Middle frontal gyrus (tissue), 1 donor: ENCODE data around the gene COX8A.
A peak's percentile ranks its signal among the peaks of the same experiment; 100 is the strongest.
"Not testable (repeated sequence)": the region's sequence is repeated elsewhere in the genome, so short reads cannot be mapped to it uniquely, and the experiment has no call there.

ENCODE experiments used
- DNase-seq: peaks from one replicate; pipeline ENCODE4 v3.0.0-alpha.2; 2015; ENCODE audit warnings: low spot score; ENCODE audit errors: extremely low spot score

Gene COX8A

GRCh38 chr11:63969461-63969860 is 5.0 kb upstream of the COX8A start:
- no peak for DNase-seq

GRCh38 chr11:63970902-63971301 is 3.5 kb upstream of the COX8A start:
- no peak for DNase-seq

GRCh38 chr11:63973912-63974258 is 535 bp upstream of the COX8A start:
- DNase-seq, result not testable (repeated sequence)

- DNase-seq, result no peak
Measured at GRCh38 chr11:63978551-63979239, 4.3 kb downstream of the COX8A start.

DNA sequence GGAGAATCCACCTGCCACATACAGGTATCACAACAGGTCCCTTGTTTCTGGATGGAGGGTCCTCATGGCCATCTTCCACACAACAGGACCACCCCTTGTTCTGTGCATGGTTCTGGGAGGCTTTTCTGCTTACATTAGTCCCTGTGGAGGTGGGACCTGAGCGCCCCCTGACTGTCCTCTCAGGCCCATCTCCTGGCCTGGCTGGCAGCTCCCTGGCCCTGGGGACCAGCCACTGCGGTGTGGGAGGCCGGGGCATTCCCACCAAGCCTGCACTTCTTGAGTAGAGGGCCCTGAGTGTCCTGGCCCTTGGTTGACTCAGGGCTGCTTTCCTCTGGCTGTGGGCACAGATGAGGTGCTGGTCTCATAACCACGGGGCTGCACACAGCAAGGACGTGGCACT is 5.0 kb downstream of the COX8A start:
- no peak for DNase-seq

DNA sequence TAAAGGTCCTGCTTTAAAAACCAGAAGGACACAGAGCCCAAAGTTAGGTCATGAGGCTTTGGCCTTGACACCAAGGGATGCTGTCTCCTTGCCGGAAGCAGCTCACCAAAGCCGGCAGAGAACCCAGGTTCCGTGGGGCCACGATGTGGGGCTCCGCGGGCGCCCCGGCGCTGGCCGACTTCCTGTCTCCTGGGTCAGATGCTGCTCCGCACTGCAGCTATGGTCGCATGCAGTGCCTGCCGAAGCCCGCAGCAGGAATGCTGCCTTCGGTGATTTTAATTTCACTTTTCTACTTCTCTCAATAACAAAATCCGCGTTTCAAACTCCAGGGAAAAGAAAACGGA is 11.4 kb downstream of the COX8A start:
- DNase-seq, result no peak

- DNase-seq, result peak; percentile 79
Measured at GRCh38 chr11:63986156-63986931, 11.9 kb downstream of the COX8A start, which contains the start of gene OTUB1. TSS of gene OTUB1 (plus strand) at chr11:63986438. CDS start at chr11:63986457, 19 bp downstream.

- DNase-seq, result no peak
Measured at GRCh38 chr11:63986932-63987513, 12.6 kb downstream of the COX8A start.

DNA sequence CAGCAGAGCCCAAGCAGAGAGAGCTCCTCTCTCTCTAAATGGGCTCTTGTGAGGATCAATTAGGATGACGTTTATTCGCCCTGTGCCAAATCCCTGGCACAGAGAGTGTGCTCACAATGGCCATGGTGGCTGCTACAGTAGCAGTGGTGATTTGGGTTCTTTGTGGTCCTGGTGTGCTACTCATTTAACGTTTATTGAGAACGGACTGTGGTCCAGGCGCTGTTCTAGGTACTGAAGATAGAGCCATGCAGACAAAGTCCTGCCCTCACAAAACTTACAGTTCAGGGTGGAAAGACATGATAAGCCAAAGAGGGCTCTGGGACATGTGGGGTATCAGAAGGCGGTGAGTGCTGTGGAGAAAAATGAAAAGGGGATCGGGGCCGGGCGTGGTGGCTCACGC is 17.1 kb downstream of the COX8A start:
- DNase-seq, result no peak

DNA sequence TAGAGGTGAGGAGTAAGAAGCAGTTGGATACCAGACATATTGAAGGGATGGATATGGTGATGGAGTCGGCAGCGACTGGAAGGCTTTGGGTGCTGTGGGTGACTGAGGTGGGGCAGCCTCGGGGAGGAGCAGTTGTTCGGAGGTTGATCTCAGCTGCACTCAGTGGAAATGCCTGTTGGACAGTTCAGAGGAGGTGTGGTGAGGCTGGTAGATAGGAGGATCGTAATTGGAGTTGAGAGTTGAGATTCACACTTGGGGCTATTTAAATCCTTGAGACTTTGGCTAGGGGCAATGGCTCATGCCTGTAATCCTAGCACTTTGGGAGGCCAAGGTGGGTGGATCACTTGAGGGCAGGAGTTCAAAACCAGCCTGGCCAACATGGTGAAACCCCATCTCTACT is 18.7 kb downstream of the COX8A start:
- DNase-seq, result no peak

DNA sequence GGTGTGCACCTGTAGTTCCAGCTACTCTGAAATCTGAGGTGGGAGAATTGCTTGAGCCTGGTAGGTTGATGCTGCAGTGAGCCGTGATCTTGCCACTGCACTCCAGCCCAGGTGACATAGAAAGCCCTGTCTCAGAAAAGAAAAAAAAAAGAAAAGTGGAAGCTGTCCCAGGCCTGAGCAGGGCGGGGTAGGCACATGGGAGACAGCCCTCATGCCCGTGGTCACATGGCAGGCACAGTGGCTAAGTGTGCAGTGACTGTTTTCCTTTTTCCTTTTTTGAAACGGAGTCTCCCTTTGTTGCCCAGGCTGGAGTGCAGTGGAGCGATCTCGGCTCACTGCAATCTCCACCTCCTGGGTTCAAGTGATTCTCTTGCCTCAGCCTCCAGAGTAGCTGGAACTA is 19.6 kb downstream of the COX8A start:
- DNase-seq, result no peak

DNA sequence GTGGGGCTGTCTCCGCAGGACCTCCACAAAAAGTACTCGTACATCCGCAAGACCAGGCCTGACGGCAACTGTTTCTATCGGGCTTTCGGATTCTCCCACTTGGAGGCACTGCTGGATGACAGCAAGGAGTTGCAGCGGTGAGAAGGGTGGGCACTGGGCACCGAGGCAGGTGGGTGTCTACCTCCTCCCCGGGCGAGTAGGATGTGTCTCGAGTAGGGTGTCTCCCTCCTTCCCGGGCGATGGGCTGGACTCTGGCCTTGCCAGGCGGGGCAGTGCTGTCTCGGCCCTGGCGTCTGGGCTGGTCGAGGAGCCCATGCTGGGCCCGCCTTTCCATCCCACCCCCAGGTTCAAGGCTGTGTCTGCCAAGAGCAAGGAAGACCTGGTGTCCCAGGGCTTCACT is 22.1 kb downstream of the COX8A start:
- DNase-seq, result no peak

GRCh38 chr11:63997104-63997700 is 22.8 kb downstream of the COX8A start:
- DNase-seq, result no peak

GRCh38 chr11:63997801-63998337 is 23.4 kb downstream of the COX8A start:
- DNase-seq, result no peak

DNA sequence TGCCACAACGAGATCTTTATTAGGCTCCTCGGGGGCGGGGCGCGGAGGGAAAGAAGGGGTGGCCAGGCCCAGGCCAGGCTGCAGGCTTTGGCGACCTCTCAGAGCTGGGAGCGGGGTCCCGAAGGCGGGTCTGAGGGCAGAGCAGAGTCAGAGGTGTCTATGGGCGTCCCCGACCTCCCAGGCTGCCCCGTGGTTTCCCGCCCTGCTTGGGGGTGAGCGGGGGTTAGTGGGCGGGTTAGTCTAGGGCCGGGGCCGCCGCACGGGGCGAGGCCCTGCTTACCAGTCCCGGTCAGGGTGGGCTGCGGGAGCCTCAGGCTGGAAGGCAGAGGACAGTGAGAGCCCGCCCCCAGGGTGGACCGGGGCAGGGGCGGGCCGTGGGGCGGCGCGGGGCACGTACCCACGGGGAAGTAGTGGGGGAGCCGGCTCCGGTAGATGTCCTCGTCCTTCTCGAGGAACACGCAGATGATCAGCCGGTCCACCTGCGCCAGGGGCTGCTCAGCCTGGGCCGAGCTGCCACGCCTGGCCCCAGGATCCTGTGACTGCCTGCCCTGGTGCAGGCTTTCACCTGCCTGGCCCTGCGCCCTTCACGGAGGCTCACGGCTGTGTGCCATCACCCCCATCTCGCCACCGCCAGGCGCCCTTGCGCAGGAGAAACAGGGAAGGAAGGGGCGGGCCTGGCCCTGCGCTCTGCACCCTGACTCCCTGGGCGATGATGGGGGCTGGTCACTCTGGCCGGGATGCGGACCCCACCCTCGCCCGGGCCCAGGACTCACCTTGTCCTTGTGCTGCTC is 24.3 kb downstream of the COX8A start:
- DNase-seq, result no peak

DNA sequence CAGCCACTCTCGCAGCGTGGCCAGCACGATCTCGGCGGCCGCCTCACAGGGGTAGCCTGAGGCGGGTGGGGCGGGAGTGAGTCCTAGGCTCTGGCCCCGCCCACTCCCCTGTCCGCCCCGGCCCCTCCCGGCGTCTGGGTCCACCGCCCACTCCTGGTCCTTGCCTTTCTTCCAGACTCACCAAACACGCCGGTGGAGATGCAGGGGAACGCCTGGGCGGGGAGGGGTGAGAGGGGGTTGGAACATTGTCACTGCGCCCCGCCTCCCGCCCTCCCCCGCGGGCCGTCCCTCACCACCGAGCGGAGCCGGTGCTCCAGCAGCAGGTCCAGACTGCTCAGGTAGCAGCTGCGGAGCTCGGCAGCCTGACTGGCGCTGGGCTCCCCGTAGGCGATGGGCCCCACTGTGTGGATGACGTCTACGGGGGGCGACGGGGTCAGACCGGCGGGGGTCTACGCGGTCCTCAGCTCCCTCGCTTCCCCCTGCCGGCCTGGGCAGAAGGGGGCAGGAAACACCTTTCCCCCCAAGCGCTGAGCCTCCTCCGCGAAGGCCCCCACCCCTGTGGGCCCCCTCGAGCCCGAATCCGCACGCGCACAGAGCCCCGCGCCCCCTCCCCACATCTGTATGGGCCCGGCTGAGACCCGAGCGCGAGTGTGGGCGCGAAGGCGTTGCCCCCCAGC is 25.1 kb downstream of the COX8A start:
- no peak for DNase-seq

DNA sequence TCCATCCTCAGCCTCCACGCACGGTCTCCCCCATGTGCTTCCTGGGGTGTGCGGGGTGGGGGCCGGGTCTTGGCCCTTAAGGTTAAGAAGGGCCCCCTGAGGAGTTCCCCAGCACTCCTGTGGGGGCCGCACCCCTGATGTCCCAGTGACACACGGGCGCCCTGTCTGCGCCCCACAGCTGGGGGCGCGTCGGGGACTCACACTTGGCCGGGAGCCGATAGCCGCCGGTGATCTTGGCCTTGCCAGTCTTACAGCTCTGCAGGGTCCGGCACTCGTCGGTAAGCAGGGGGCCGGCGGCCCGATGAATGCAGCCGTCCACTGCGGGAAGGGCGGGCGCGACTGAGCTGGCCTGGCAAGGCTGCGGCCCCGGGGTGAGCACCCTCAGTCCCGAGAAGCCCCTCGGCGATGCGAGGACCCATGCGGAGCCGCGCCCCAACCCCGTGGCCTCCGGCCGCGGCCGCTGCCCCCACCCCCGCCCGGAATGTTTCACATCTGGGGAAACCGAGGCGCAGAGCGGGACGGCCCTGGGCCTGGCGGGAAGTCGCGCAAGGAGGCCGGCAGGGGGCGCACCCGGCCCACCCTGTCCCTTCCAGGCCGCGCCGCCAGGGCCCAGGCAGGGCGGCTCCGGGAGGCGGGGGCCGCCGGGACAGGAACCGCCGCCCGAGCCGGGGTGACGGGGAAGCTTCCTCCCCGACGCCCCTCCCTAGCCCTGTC is 25.8 kb downstream of the COX8A start:
- DNase-seq, result peak; percentile 61

DNA sequence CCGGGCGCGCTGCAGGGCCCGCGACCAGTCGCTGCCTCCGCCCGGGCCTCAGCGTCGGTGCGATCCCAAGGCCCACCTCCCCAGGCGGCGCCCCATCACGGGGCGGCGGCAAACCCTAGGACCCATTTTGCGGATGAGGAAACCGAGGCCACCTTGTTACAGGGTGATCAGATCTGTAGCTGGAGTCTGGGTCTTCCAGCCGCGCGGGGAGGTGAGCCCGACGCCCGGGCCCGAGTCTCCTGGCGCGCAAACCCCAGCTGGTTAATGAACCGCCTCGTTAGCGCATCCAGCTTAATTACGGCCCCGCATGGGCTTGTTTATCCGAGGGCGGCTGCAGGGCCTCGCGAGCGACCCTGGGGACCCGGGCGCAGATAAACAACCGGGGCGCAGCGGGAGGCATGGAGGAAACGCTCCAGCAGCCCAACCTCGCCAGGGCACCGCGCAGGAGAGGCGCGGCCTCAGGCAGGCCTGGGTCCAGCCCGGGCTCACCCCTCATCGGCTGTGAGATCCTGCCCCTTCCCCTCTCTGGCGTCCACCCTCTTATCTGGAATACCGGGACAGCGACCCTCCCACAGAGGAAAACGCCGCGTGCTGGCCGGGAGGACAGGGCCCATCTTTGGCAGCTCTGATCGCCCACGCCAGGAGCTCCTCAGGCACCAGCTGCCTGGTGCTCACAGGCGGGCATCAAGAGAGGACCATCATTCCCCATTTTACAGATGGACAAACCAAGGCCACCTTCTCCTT is 26.5 kb downstream of the COX8A start:
- DNase-seq, result no peak
